CD14-positive monocyte (primary cell): ENCODE data around the gene SLC36A2. TPM values are rescaled to one million over a fixed set of nuclear protein-coding genes. Genes with fewer than 3 reads are reported as not detected.
"Not testable (repeated sequence)": the region's sequence is repeated elsewhere in the genome, so short reads cannot be mapped to it uniquely, and the experiment has no call there.

Source experiments
- DNase-seq, 3 donors: peaks; one replicate each; pipeline ENCODE4 v3.0.0-alpha.2; 2011 to 2022
- H2AFZ ChIP-seq: 2 replicates; pipeline ENCODE4 v1.6.0; 2012; ENCODE audit warnings: mild to moderate bottlenecking, low read depth, low read length, inconsistent platforms; ENCODE audit not compliant: insufficient read depth, poor library complexity, severe bottlenecking
- H3K27ac ChIP-seq, 2 donors: 1 replicate in 1 of 2; 2 replicates in 1 of 2; pipeline ENCODE4 v1.5.1; 2012 to 2013; ENCODE audit warnings: low read length in 2 of 2, control low read depth in 1 of 2, inconsistent platforms in 1 of 2, low read depth in 1 of 2, mild to moderate bottlenecking in 1 of 2
- H3K27me3 ChIP-seq, 2 donors: one replicate each; pipeline versions ENCODE4 v1.6.0 to v1.6.1; 2011 to 2013; ENCODE audit warnings: low read length in 2 of 2; ENCODE audit not compliant: control insufficient read depth in 2 of 2, insufficient read depth in 2 of 2
- H3K36me3 ChIP-seq, 2 donors: replicated peaks in 1 of 2; 1 replicate in 1 of 2; 2 replicates in 1 of 2; pipeline versions ENCODE4 v1.5.1 to v1.6.1; 2012 to 2013; ENCODE audit warnings: low read length in 2 of 2, control low read depth in 1 of 2, inconsistent platforms in 1 of 2, mild to moderate bottlenecking in 1 of 2; ENCODE audit not compliant: insufficient read depth in 2 of 2, control insufficient read depth in 1 of 2
- H3K4me1 ChIP-seq, 2 donors: 1 replicate in 1 of 2; 2 replicates in 1 of 2; pipeline versions ENCODE4 v1.5.1 to v1.6.1; 2012 to 2013; ENCODE audit warnings: low read length in 2 of 2, control low read depth in 1 of 2, inconsistent platforms in 1 of 2, mild to moderate bottlenecking in 1 of 2, moderate library complexity in 1 of 2; ENCODE audit not compliant: insufficient read depth in 2 of 2, control insufficient read depth in 1 of 2
- H3K4me2 ChIP-seq: replicated peaks from 2 replicates; pipeline ENCODE3; 2012; ENCODE audit warnings: low read length, moderate library complexity, mild to moderate bottlenecking; ENCODE audit not compliant: poor library complexity, severe bottlenecking; ENCODE audit errors: extremely low read depth
- H3K4me3 ChIP-seq, 3 experiments: fragments of 200-600 bp in 1 of 3; sonication (generic) in 1 of 3; replicated peaks in 1 of 3; 1 replicate in 2 of 3; 2 replicates in 1 of 3; pipeline ENCODE4 v1.5.1; 2011 to 2013; ENCODE audit warnings: low read length in 3 of 3, mild to moderate bottlenecking in 3 of 3, control low read depth in 2 of 3, low read depth in 2 of 3, inconsistent platforms in 1 of 3, moderate library complexity in 1 of 3
- H3K79me2 ChIP-seq: 2 replicates; pipeline ENCODE4 v1.6.0; 2012; ENCODE audit warnings: mild to moderate bottlenecking, control low read depth, inconsistent platforms, low read length, moderate library complexity; ENCODE audit not compliant: insufficient read depth
- H3K9ac ChIP-seq: 2 replicates; pipeline ENCODE4 v1.6.0; 2017; ENCODE audit warnings: low read length, mild to moderate bottlenecking; ENCODE audit not compliant: insufficient read depth, poor library complexity, severe bottlenecking
- H3K9me3 ChIP-seq, 2 donors: replicated peaks in 1 of 2; 1 replicate in 1 of 2; 2 replicates in 1 of 2; pipeline versions ENCODE4 v1.5.1 to v1.6.1; 2012 to 2013; ENCODE audit warnings: low read length in 2 of 2, control low read depth in 1 of 2; ENCODE audit not compliant: control insufficient read depth in 1 of 2, insufficient read depth in 1 of 2
- H4K20me1 ChIP-seq: 2 replicates; pipeline ENCODE4 v1.6.0; 2012; ENCODE audit warnings: mild to moderate bottlenecking, low read length, control low read depth, moderate library complexity; ENCODE audit not compliant: insufficient read depth
- H3K27ac Mint-ChIP-seq, 7 donors: one replicate each; pipeline ENCODE4 v1.8.0; 2020; ENCODE audit warnings: mild to moderate bottlenecking in 7 of 7, mixed read lengths in 7 of 7, moderate library complexity in 6 of 7, inconsistent platforms in 2 of 7
- H3K27me3 Mint-ChIP-seq, 3 donors: one replicate each; pipeline ENCODE4 v1.8.0; 2021 to 2022; ENCODE audit warnings: low read depth in 3 of 3, mild to moderate bottlenecking in 3 of 3, mixed read lengths in 3 of 3, moderate library complexity in 3 of 3, inconsistent platforms in 1 of 3
- H3K36me3 Mint-ChIP-seq, 2 donors: one replicate each; pipeline ENCODE4 v1.8.0; 2020; ENCODE audit warnings: mixed read lengths in 2 of 2, inconsistent platforms in 1 of 2, mild to moderate bottlenecking in 1 of 2
- H3K4me1 Mint-ChIP-seq: one replicate; pipeline ENCODE4 v1.8.0; 2020; ENCODE audit warnings: mild to moderate bottlenecking, mixed read lengths
- H3K4me3 Mint-ChIP-seq, 2 donors: one replicate each; pipeline ENCODE4 v1.8.0; 2020; ENCODE audit warnings: mild to moderate bottlenecking in 2 of 2, mixed read lengths in 2 of 2, moderate library complexity in 1 of 2
- H3K9me3 Mint-ChIP-seq, 7 donors: one replicate each; pipeline ENCODE4 v1.8.0; 2020 to 2022; ENCODE audit warnings: mixed read lengths in 7 of 7, mild to moderate bottlenecking in 6 of 7, moderate library complexity in 6 of 7, inconsistent platforms in 2 of 7
- WGBS: methylation state at CpG from one replicate; pipeline ENCODE4 v1.1.5; 2013; ENCODE audit warnings: missing lambda C conversion rate; ENCODE audit not compliant: insufficient coverage; 5-methylcytosine and 5-hydroxymethylcytosine counted together
- intact Hi-C, 2 donors: fragments of 100-400 bp; cut with micrococcal nuclease; formaldehyde crosslinking; loops; one replicate each; pipeline versions ENCODE4 v1.15.0 to v1.15.1; 2023
- polyA plus RNA-seq, 3 donors: library from polyadenylated mRNA; depleted of rRNA in 1 of 3; unstranded in 2 of 3; stranded (reverse) in 1 of 3; fragments of 300-500 nt in 2 of 3; fragments of >200 nt in 1 of 3; fragmentation: Illumina TruSeq in 2 of 3; gene quantifications; 1 replicate in 2 of 3; 2 replicates in 1 of 3; pipeline ENCODE4 v1.2.3, GENCODE V29; 2012 to 2021
- TF ChIP-seq, protein P1 (sequence below): fragments of 200-600 bp; IDR thresholded peaks from one replicate; pipeline ENCODE4 v1.8.0; 2022; ENCODE audit warnings: antibody characterized with exemption, mild to moderate bottlenecking

The SLC36A2 gene
- polyA plus RNA-seq, 3 donors = not detected

DNA sequence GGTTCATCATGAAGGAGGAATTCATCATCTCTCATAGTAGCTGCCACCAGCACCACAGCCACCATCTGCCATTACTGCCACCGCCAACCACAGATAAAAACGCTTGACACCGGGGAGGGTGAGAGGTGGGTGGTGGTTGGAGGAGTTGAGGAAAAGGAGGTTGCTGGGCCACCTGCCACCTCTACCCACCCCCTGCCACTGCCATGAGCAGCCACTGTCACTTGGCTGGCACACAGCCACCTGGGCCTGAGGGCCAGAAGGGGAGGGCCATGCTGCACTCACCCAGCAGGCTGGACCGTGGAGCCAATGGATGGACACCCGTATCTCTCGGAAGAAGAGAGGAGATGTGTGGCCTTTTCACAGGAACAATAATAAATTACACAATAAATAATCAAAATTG, 31.3 kb upstream of the SLC36A2 start:
- Mint-ChIP-seq H3K4me1 (no peaks in the 10 kb centered on the region), H3K4me3 (no peak overlapping the region), H3K27ac (no peak overlapping the region), H3K9me3 (peaks cover 0 to 26% (median 15%) of the 10 kb centered on the region in 7 donors), H3K36me3 (no peaks in the 10 kb centered on the region), H3K27me3 (peaks cover 0 to 7% (median 5%) of the 10 kb centered on the region in 3 donors)
- Histone ChIP-seq H3K27ac (no peak overlapping the region), H3K79me2 (no peaks in the 10 kb centered on the region), H3K36me3 (no peaks in the 10 kb centered on the region), H3K4me3 (no peak overlapping the region), H3K4me1 (no peaks in the 10 kb centered on the region), H3K9ac (no peak overlapping the region), H4K20me1 (no peaks in the 10 kb centered on the region), H3K9me3 (peaks cover 0 to 6% of the 10 kb centered on the region in 2 donors), H3K4me2 (no peak overlapping the region), H3K27me3 (no peaks in the 10 kb centered on the region), H2AFZ (no peak overlapping the region)
- DNase-seq = no peak
- intact Hi-C loops = no loop called here
- TF ChIP-seq, protein P1, sequence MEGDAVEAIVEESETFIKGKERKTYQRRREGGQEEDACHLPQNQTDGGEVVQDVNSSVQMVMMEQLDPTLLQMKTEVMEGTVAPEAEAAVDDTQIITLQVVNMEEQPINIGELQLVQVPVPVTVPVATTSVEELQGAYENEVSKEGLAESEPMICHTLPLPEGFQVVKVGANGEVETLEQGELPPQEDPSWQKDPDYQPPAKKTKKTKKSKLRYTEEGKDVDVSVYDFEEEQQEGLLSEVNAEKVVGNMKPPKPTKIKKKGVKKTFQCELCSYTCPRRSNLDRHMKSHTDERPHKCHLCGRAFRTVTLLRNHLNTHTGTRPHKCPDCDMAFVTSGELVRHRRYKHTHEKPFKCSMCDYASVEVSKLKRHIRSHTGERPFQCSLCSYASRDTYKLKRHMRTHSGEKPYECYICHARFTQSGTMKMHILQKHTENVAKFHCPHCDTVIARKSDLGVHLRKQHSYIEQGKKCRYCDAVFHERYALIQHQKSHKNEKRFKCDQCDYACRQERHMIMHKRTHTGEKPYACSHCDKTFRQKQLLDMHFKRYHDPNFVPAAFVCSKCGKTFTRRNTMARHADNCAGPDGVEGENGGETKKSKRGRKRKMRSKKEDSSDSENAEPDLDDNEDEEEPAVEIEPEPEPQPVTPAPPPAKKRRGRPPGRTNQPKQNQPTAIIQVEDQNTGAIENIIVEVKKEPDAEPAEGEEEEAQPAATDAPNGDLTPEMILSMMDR = no peak
- WGBS = no CpG with 5 or more reads among the region's 6 CpGs

DNA sequence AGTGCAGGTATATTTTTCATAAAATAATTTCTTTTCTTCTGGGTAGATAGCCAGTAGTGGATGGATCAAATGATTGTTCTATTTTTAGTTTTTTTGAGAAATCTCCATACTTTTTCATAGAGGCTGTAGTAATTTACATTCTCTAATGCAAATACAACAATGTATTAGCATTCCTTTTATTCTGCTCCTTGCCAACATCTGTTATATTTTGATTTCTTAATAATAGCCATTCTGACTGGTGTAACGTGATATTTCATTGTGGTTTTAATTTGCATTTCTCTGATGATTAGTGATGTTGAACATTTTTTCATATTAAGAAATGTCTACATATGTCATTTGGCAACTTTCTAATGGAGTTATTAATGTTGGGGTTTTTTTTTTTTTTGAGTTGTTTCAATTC, 27.2 kb upstream of the SLC36A2 start:
- DNase-seq = no peak
- H3K36me3 ChIP-seq = no peaks in the 10 kb centered on the region
- no peaks in the 10 kb centered on the region for H3K27me3 ChIP-seq
- no CpG with 5 or more reads among the region's 1 CpG for WGBS
- Mint-ChIP-seq H3K36me3 (no peaks in the 10 kb centered on the region), H3K4me3 (no peak overlapping the region), H3K27me3 (peaks cover 2% of the 10 kb centered on the region in 3 donors), H3K4me1 (no peaks in the 10 kb centered on the region), H3K9me3 (peaks cover 0 to 28% (median 15%) of the 10 kb centered on the region in 7 donors), H3K27ac (no peak overlapping the region)
- no peak overlapping the region for H3K27ac ChIP-seq
- H3K79me2 ChIP-seq = no peaks in the 10 kb centered on the region
- no peak overlapping the region for H2AFZ ChIP-seq
- TF ChIP-seq, protein P1 = no peak
- H3K9ac ChIP-seq = no peak overlapping the region
- no peak overlapping the region for H3K4me2 ChIP-seq
- H4K20me1 ChIP-seq = no peaks in the 10 kb centered on the region
- intact Hi-C loops = no loop called here
- H3K4me1 ChIP-seq = no peaks in the 10 kb centered on the region
- H3K4me3 ChIP-seq = no peak overlapping the region
- peaks cover 0 to 6% of the 10 kb centered on the region in 2 donors for H3K9me3 ChIP-seq

- H3K4me3 Mint-ChIP-seq, H3K27ac Mint-ChIP-seq, H4K20me1 ChIP-seq, H3K4me2 ChIP-seq, H3K4me1 ChIP-seq, H3K79me2 ChIP-seq, H3K36me3 Mint-ChIP-seq, H3K4me3 ChIP-seq, H3K36me3 ChIP-seq, H3K9ac ChIP-seq, intact Hi-C loops, H3K27ac ChIP-seq, H3K4me1 Mint-ChIP-seq, H2AFZ ChIP-seq, H3K27me3 ChIP-seq, H3K27me3 Mint-ChIP-seq, DNase-seq: not testable (repeated sequence)
- WGBS = 92% methylated on average over 2 of the region's 6 CpGs
- peaks cover 29 to 57% (median 45%) of the 10 kb centered on the region in 7 donors for H3K9me3 Mint-ChIP-seq
- peaks cover 39 to 53% of the 10 kb centered on the region in 2 donors for H3K9me3 ChIP-seq
Observed at GRCh38 chr5:151367038-151367437, 19.7 kb upstream of the SLC36A2 start.
